Lower lobe of right lung (tissue), 2 donors: ENCODE measurements around the gene SLC12A4. TPM values are rescaled to one million over a fixed set of nuclear protein-coding genes. Genes with fewer than 3 reads are reported as not detected.

ENCODE experiments used
- ATAC-seq, 2 donors: fragments of 200-7000 bp; cut with Tn5 transposase; one replicate each; pipeline ENCODE4 v1.9.1; 2020 to 2022; ENCODE audit warnings: mild to moderate bottlenecking in 2 of 2, moderate library complexity in 2 of 2
- DNase-seq: peaks from one replicate; pipeline ENCODE4 v3.0.0-alpha.2; 2020
- H3K27ac ChIP-seq: fragments of 200-600 bp; one replicate; pipeline ENCODE4 v1.8.0; 2022
- H3K27me3 ChIP-seq: fragments of 200-600 bp; one replicate; pipeline ENCODE4 v1.8.0; 2022; ENCODE audit warnings: low read depth
- H3K36me3 ChIP-seq: fragments of 200-600 bp; one replicate; pipeline ENCODE4 v1.8.0; 2022; ENCODE audit warnings: mild to moderate bottlenecking
- H3K4me1 ChIP-seq: fragments of 200-600 bp; one replicate; pipeline ENCODE4 v1.8.0; 2022
- H3K4me3 ChIP-seq: fragments of 200-600 bp; one replicate; pipeline ENCODE4 v1.8.0; 2022; ENCODE audit warnings: mild to moderate bottlenecking
- H3K9me3 ChIP-seq: fragments of 200-600 bp; one replicate; pipeline ENCODE4 v1.8.0; 2022
- CTCF ChIP-seq: fragments of 200-600 bp; IDR thresholded peaks from one replicate; pipeline ENCODE4 v1.8.0; 2022; ENCODE audit warnings: antibody characterized with exemption, mild to moderate bottlenecking
- intact Hi-C: fragments of 100-400 bp; cut with DNase I; formaldehyde crosslinking; loops from one replicate; pipeline ENCODE4 v1.11.0; 2022
- total RNA-seq: library from RNA; stranded (reverse); fragmentation: NEBNext Ultra II Directional; extraction: Animal tissue kit (Norgen Biotek cat#: 25700); gene quantifications from one replicate; pipeline ENCODE4 v1.2.1, GENCODE V29; 2021
- donor health status: DM: no; HTN: yes; CAD: no; lungs with severe emphysema.

Gene SLC12A4
- total RNA-seq, 1 donor from 2014 or later: 80.3 TPM

GRCh38 chr16:67962135-67962534 is 6.3 kb downstream of the SLC12A4 start:
- DNase-seq (no peak), ATAC-seq (no peak)
- no peak for TF ChIP-seq CTCF
- peak overlapping the region; percentile 58 for H3K27ac ChIP-seq
- peaks cover 83% of the 10 kb centered on the region for H3K4me1 ChIP-seq
- no peaks in the 10 kb centered on the region for H3K9me3 ChIP-seq
- peaks cover 62% of the 10 kb centered on the region for H3K36me3 ChIP-seq
- no peaks in the 10 kb centered on the region for H3K27me3 ChIP-seq
- intact Hi-C loops: no loop called here
- no peak overlapping the region for H3K4me3 ChIP-seq

- DNase-seq (peak; percentile 78), ATAC-seq (peak; percentile 58 to 59)
- Histone ChIP-seq H3K27ac (peak overlapping the region; percentile 58), H3K4me3 (no peak overlapping the region), H3K36me3 (peaks cover 62% of the 10 kb centered on the region), H3K9me3 (no peaks in the 10 kb centered on the region), H3K4me1 (peaks cover 77% of the 10 kb centered on the region), H3K27me3 (no peaks in the 10 kb centered on the region)
- intact Hi-C loops: no loop called here
- TF ChIP-seq CTCF: no peak
Observed at GRCh38 chr16:67961551-67961957, 6.9 kb downstream of the SLC12A4 start.

- ATAC-seq (peak; percentile 25 to 51), DNase-seq (no peak)
- H3K9me3 ChIP-seq: no peaks in the 10 kb centered on the region
- intact Hi-C loops: no loop called here
- no peak overlapping the region for H3K4me3 ChIP-seq
- H3K4me1 ChIP-seq: peaks cover 59% of the 10 kb centered on the region
- TF ChIP-seq CTCF: no peak
- H3K27ac ChIP-seq: peak overlapping the region; percentile 74
- H3K36me3 ChIP-seq: peaks cover 79% of the 10 kb centered on the region
- no peaks in the 10 kb centered on the region for H3K27me3 ChIP-seq
Observed at GRCh38 chr16:67959536-67960329, 8.7 kb downstream of the SLC12A4 start.

GRCh38 chr16:67957622-67958021 is 10.8 kb downstream of the SLC12A4 start:
- Histone ChIP-seq H3K9me3 (no peaks in the 10 kb centered on the region), H3K4me3 (no peak overlapping the region), H3K4me1 (peaks cover 43% of the 10 kb centered on the region), H3K27ac (no peak overlapping the region), H3K36me3 (peaks cover 91% of the 10 kb centered on the region), H3K27me3 (no peaks in the 10 kb centered on the region)
- DNase-seq (no peak), ATAC-seq (no peak)
- TF ChIP-seq CTCF: no peak
- intact Hi-C loops: no loop called here

- Histone ChIP-seq H3K36me3 (peaks cover 91% of the 10 kb centered on the region), H3K9me3 (no peaks in the 10 kb centered on the region), H3K4me1 (peaks cover 22% of the 10 kb centered on the region), H3K27ac (no peak overlapping the region), H3K27me3 (no peaks in the 10 kb centered on the region), H3K4me3 (no peak overlapping the region)
- ATAC-seq (no peak), DNase-seq (no peak)
- TF ChIP-seq CTCF: no peak
- intact Hi-C loops: no loop called here
Observed at GRCh38 chr16:67954421-67955196, 13.8 kb downstream of the SLC12A4 start.
